HCT116 (cell line): ENCODE results near the gene SLC2A13. TPM values are rescaled to one million over a fixed set of nuclear protein-coding genes. Genes with fewer than 3 reads are reported as not detected.

ENCODE experiments used
- ATAC-seq: fragments of 200-7000 bp; cut with Tn5 transposase; 2 replicates; pipeline ENCODE4 v1.9.1; 2020; ENCODE audit warnings: mild to moderate bottlenecking, moderate library complexity
- BruUV-seq: library from RNA; stranded (reverse); fragments of 400-500 nt; replicated peaks from 2 replicates; lab custom pipeline; 2021; lab: Mats Ljungman, UMichigan
- CTCF ChIA-PET: fragments of 300-600 bp; sonication (Branson Sonifier 250); formaldehyde crosslinking; loops from one replicate; lab custom pipeline; 2021; ENCODE audit warnings: antibody characterized with exemption; lab: Charles Lee
- POLR2A ChIA-PET: fragments of 300-600, 350-600 bp; sonication (Branson Sonifier 250); formaldehyde crosslinking; loops from one replicate; lab custom pipeline; 2021; ENCODE audit warnings: antibody characterized with exemption; lab: Charles Lee
- RAD21 ChIA-PET, 2 experiments: fragments of 300-600 bp; sonication (Branson Sonifier 250); formaldehyde crosslinking; loops; one replicate each; lab custom pipeline; 2023; ENCODE audit warnings: low total read pairs in 2 of 2; ENCODE audit not compliant: uncharacterized antibody in 2 of 2, unreplicated experiment in 2 of 2, low non-redundant PET in 1 of 2; lab: Charles Lee
- DNase-seq: peaks from one replicate; pipeline ENCODE4 v3.0.0-alpha.2; 2010; ENCODE audit warnings: low read depth, low spot score
- H2AFZ ChIP-seq: fragments of 200-600 bp; shearing (Covaris generic), sonication (generic); 2 replicates; pipeline ENCODE4 v1.6.1; 2017; ENCODE audit warnings: low read depth, mixed run types, mixed read lengths, antibody characterized with exemption, low read length; ENCODE audit not compliant: poor library complexity, severe bottlenecking
- H3K27ac ChIP-seq: 2 replicates; pipeline ENCODE4 v1.5.1; 2012; ENCODE audit warnings: low read depth, low read length
- H3K27me3 ChIP-seq: fragments of 200-600 bp; sonication (generic); 2 replicates; pipeline ENCODE4 v1.6.1; 2016; ENCODE audit warnings: mixed run types, low read length, mixed read lengths; ENCODE audit not compliant: insufficient read depth
- H3K36me3 ChIP-seq, 2 experiments: fragments of 200-500 bp in 1 of 2; fragments of 200-600 bp in 1 of 2; sonication (Bioruptor generic) in 1 of 2; sonication (generic) in 1 of 2; 2 replicates each; pipeline versions ENCODE4 v1.5.1 to v1.6.1; 2014 to 2016; ENCODE audit warnings: low read length in 2 of 2, inconsistent platforms in 1 of 2, mixed read lengths in 1 of 2, mixed run types in 1 of 2; ENCODE audit not compliant: insufficient read depth in 2 of 2, control insufficient read depth in 1 of 2
- H3K4me1 ChIP-seq, 2 experiments: fragments of 200-600 bp in 1 of 2; sonication (generic) in 1 of 2; 2 replicates each; pipeline versions ENCODE4 v1.5.1 to v1.6.1; 2012 to 2017; ENCODE audit warnings: low read length in 2 of 2, inconsistent platforms in 1 of 2, mild to moderate bottlenecking in 1 of 2, mixed read lengths in 1 of 2, mixed run types in 1 of 2, moderate library complexity in 1 of 2; ENCODE audit not compliant: insufficient read depth in 2 of 2, control insufficient read depth in 1 of 2
- H3K4me2 ChIP-seq: fragments of 200-600 bp; sonication (generic); 2 replicates; pipeline ENCODE4 v1.6.1; 2017; ENCODE audit warnings: mixed run types, low read length, mixed read lengths
- H3K4me3 ChIP-seq, 2 experiments: fragments of 200-600 bp in 1 of 2; sonication (generic) in 1 of 2; replicated peaks in 1 of 2; 2 replicates each; pipeline ENCODE4 v1.5.1; 2011 to 2016; ENCODE audit warnings: low read length in 2 of 2, control low read depth in 1 of 2, low read depth in 1 of 2, mild to moderate bottlenecking in 1 of 2, mixed read lengths in 1 of 2, mixed run types in 1 of 2
- H3K79me2 ChIP-seq: fragments of 200-600 bp; sonication (generic); 2 replicates; pipeline ENCODE4 v1.6.1; 2017; ENCODE audit warnings: mild to moderate bottlenecking, mixed run types, low read length, moderate library complexity, mixed read lengths; ENCODE audit not compliant: insufficient read depth
- H3K9ac ChIP-seq: fragments of 200-600 bp; sonication (generic); 2 replicates; pipeline ENCODE4 v1.6.1; 2016; ENCODE audit warnings: low read length, mixed read lengths
- H3K9me2 ChIP-seq: fragments of 200-600 bp; sonication (generic), shearing (Covaris generic); 2 replicates; pipeline ENCODE4 v1.6.1; 2017; ENCODE audit warnings: mixed run types, mild to moderate bottlenecking, moderate library complexity; ENCODE audit not compliant: insufficient read depth
- H3K9me3 ChIP-seq, 2 experiments: fragments of 200-500 bp in 1 of 2; fragments of 200-600 bp in 1 of 2; sonication (Bioruptor generic) in 1 of 2; sonication (generic) in 1 of 2; 2 replicates each; pipeline ENCODE4 v1.6.1; 2014 to 2017; ENCODE audit warnings: low read length in 2 of 2, mixed read lengths in 2 of 2, inconsistent platforms in 1 of 2, low read depth in 1 of 2, mild to moderate bottlenecking in 1 of 2, mixed run types in 1 of 2, moderate library complexity in 1 of 2; ENCODE audit not compliant: control insufficient read depth in 1 of 2, insufficient read depth in 1 of 2
- H4K20me1 ChIP-seq: fragments of 200-600 bp; sonication (generic), shearing (Covaris generic); 2 replicates; pipeline ENCODE4 v1.6.1; 2017; ENCODE audit warnings: mixed run types, mild to moderate bottlenecking, moderate library complexity; ENCODE audit not compliant: insufficient read depth
- CEBPB ChIP-seq: IDR thresholded peaks from 2 replicates; pipeline ENCODE4 v1.6.1; 2012; ENCODE audit warnings: low read depth
- CTCF ChIP-seq, 3 experiments: fragments of 200-600 bp in 1 of 3; sonication (generic) in 1 of 3; IDR thresholded peaks in 2 of 3; conservative IDR thresholded peaks in 1 of 3; 2 replicates each; pipeline ENCODE4 v1.5.1; 2012 to 2017; ENCODE audit warnings: low read depth in 2 of 3, low read length in 2 of 3, antibody characterized with exemption in 1 of 3, borderline replicate concordance in 1 of 3, control low read depth in 1 of 3, mild to moderate bottlenecking in 1 of 3, mixed read lengths in 1 of 3, mixed run types in 1 of 3, moderate library complexity in 1 of 3; ENCODE audit not compliant: insufficient read depth in 1 of 3
- EGR1 ChIP-seq: IDR thresholded peaks from 2 replicates; pipeline ENCODE4 v1.6.1; 2012; ENCODE audit warnings: low read depth
- ELF1 ChIP-seq: IDR thresholded peaks from 2 replicates; pipeline ENCODE4 v1.6.1; 2012; ENCODE audit warnings: low read depth, borderline replicate concordance
- EZH2phosphoT487 ChIP-seq: fragments of 200-600 bp; IDR thresholded peaks from 2 replicates; pipeline ENCODE4 v1.6.1; 2018; ENCODE audit warnings: antibody characterized with exemption, borderline replicate concordance
- FOSL1 ChIP-seq: IDR thresholded peaks from 2 replicates; pipeline ENCODE4 v1.6.1; 2012; ENCODE audit warnings: low read depth
- JUND ChIP-seq: IDR thresholded peaks from 2 replicates; pipeline ENCODE4 v1.6.1; 2012
- MAX ChIP-seq: IDR thresholded peaks from 2 replicates; pipeline ENCODE4 v1.6.1; 2012
- POLR2A ChIP-seq: IDR thresholded peaks from 2 replicates; pipeline ENCODE4 v1.7.0; 2011; ENCODE audit warnings: borderline replicate concordance; ENCODE audit not compliant: insufficient read depth, insufficient read length; ENCODE audit errors: extremely low read depth
- POLR2AphosphoS5 ChIP-seq: IDR thresholded peaks from 2 replicates; pipeline ENCODE4 v1.6.1; 2011; ENCODE audit warnings: mild to moderate bottlenecking, low read depth, low read length, moderate library complexity
- RAD21 ChIP-seq: IDR thresholded peaks from 2 replicates; pipeline ENCODE4 v1.6.1; 2012; ENCODE audit warnings: low read depth, mild to moderate bottlenecking
- SP1 ChIP-seq: IDR thresholded peaks from 2 replicates; pipeline ENCODE4 v1.6.1; 2012; ENCODE audit warnings: low read depth
- SRF ChIP-seq: IDR thresholded peaks from 2 replicates; pipeline ENCODE4 v1.6.1; 2012; ENCODE audit warnings: low read depth
- YY1 ChIP-seq: IDR thresholded peaks from 2 replicates; pipeline ENCODE4 v1.6.1; 2011; ENCODE audit warnings: low read length, low read depth, moderate library complexity, mild to moderate bottlenecking; ENCODE audit not compliant: insufficient replicate concordance; ENCODE audit errors: extremely low read depth
- ZBTB33 ChIP-seq: IDR thresholded peaks from 2 replicates; pipeline ENCODE4 v1.6.1; 2011; ENCODE audit warnings: mild to moderate bottlenecking, low read length, moderate library complexity; ENCODE audit not compliant: insufficient replicate concordance; ENCODE audit errors: extremely low read depth
- ZFX ChIP-seq: fragments of 450-650 bp; IDR thresholded peaks from 2 replicates; pipeline ENCODE4 v1.6.1; 2017
- ZNF274 ChIP-seq: fragments of 200-500 bp; sonication (Bioruptor generic); IDR thresholded peaks from 2 replicates; pipeline ENCODE4 v1.6.1; 2014; ENCODE audit warnings: mild to moderate bottlenecking, low read depth, low read length, inconsistent platforms
- intact Hi-C: fragments of 100-400 bp; cut with micrococcal nuclease; formaldehyde crosslinking; loops from 2 replicates; pipeline ENCODE4 v1.10.0; 2022
- total RNA-seq: library from RNA; stranded (reverse); gene quantifications from one replicate; pipeline ENCODE4 v1.2.1, GENCODE V29; 2021; ENCODE audit not compliant: unreplicated experiment

The SLC2A13 gene
- total RNA-seq, 1 experiment from 2014 or later = 6.8 TPM

- no peak overlapping the region for H3K4me2 ChIP-seq
- H3K9me2 ChIP-seq = no peaks in the 10 kb centered on the region
- no peaks in the 10 kb centered on the region for H3K79me2 ChIP-seq
- TF ChIP-seq POLR2AphosphoS5 (no peak), YY1 (no peak), ZFX (no peak), SP1 (no peak), JUND (no peak), SRF (no peak)
- H2AFZ ChIP-seq = no peak overlapping the region
- no peaks in the 10 kb centered on the region for H3K4me1 ChIP-seq
- H3K4me3 ChIP-seq = no peak overlapping the region
- ChIA-PET RAD21 (no interaction called here), POLR2A (no interaction called here), CTCF (no interaction called here)
- no peaks in the 10 kb centered on the region for H3K36me3 ChIP-seq
- no peaks in the 10 kb centered on the region for H3K9me3 ChIP-seq
- no peak for DNase-seq
- no peak for ATAC-seq
- H4K20me1 ChIP-seq = no peaks in the 10 kb centered on the region
- H3K27ac ChIP-seq = no peak overlapping the region
- no peak overlapping the region for H3K9ac ChIP-seq
- BruUV-seq = no TSS peak
- intact Hi-C loops = no loop called here
- H3K27me3 ChIP-seq = no peaks in the 10 kb centered on the region
Observed at GRCh38 chr12:39867631-39868327, 238.1 kb downstream of the SLC2A13 start.

GRCh38 chr12:39866135-39866534, 239.7 kb downstream of the SLC2A13 start:
- H3K4me1 ChIP-seq = no peaks in the 10 kb centered on the region
- CTCF ChIA-PET = no interaction called here
- no peaks in the 10 kb centered on the region for H3K9me3 ChIP-seq
- RAD21 ChIA-PET = no interaction called here
- ATAC-seq (no peak), DNase-seq (no peak)
- H3K36me3 ChIP-seq = no peaks in the 10 kb centered on the region
- H3K9ac ChIP-seq = no peak overlapping the region
- H3K27me3 ChIP-seq = no peaks in the 10 kb centered on the region
- POLR2A ChIA-PET = no interaction called here
- H3K4me3 ChIP-seq = no peak overlapping the region
- no peak overlapping the region for H2AFZ ChIP-seq
- BruUV-seq = no TSS peak
- no peaks in the 10 kb centered on the region for H3K79me2 ChIP-seq
- H3K4me2 ChIP-seq = no peak overlapping the region
- H3K9me2 ChIP-seq = no peaks in the 10 kb centered on the region
- H4K20me1 ChIP-seq = no peaks in the 10 kb centered on the region
- H3K27ac ChIP-seq = no peak overlapping the region
- intact Hi-C loops = no loop called here
- TF ChIP-seq ELF1 (no peak), CTCF (IDR thresholded peaks at IDR 0.05 in 2 of 3, conservative IDR thresholded peaks at IDR 0.05 in 1 of 3; ENCODE audit: borderline replicate concordance in 1 of 3, insufficient read depth in 1 of 3, low read depth in 2 of 3, low read length in 2 of 3) (no peak), ZFX (no peak), SRF (no peak), RAD21 (no peak), POLR2A (no peak), MAX (no peak), EZH2phosphoT487 (no peak), FOSL1 (no peak), CEBPB (no peak), ZNF274 (no peak), EGR1 (no peak), YY1 (no peak), ZBTB33 (no peak)
